Epithelial cell of proximal tubule (primary cell): ENCODE measurements around the gene MAP3K6. TPM values are rescaled to one million over a fixed set of nuclear protein-coding genes. Genes with fewer than 3 reads are reported as not detected.

Experiments used
- DNase-seq: peaks from one replicate; pipeline ENCODE4 v3.0.0-alpha.2; 2011; ENCODE audit warnings: low read depth
- H3K4me3 ChIP-seq: 2 replicates; pipeline ENCODE4 v1.5.1; 2011; ENCODE audit warnings: low read depth, mild to moderate bottlenecking, low read length
- total RNA-seq: library from RNA; depleted of rRNA; stranded (reverse); fragments of >200 nt; gene quantifications from 2 replicates; pipeline ENCODE4 v1.2.3, GENCODE V29; 2015
- TF ChIP-seq, protein P1 (sequence below): conservative IDR thresholded peaks from 2 replicates; pipeline ENCODE4 v1.5.1; 2012; ENCODE audit warnings: low read depth, mild to moderate bottlenecking, low read length

MAP3K6 gene
- total RNA-seq, 1 donor from 2014 or later = 15.5 TPM

DNA sequence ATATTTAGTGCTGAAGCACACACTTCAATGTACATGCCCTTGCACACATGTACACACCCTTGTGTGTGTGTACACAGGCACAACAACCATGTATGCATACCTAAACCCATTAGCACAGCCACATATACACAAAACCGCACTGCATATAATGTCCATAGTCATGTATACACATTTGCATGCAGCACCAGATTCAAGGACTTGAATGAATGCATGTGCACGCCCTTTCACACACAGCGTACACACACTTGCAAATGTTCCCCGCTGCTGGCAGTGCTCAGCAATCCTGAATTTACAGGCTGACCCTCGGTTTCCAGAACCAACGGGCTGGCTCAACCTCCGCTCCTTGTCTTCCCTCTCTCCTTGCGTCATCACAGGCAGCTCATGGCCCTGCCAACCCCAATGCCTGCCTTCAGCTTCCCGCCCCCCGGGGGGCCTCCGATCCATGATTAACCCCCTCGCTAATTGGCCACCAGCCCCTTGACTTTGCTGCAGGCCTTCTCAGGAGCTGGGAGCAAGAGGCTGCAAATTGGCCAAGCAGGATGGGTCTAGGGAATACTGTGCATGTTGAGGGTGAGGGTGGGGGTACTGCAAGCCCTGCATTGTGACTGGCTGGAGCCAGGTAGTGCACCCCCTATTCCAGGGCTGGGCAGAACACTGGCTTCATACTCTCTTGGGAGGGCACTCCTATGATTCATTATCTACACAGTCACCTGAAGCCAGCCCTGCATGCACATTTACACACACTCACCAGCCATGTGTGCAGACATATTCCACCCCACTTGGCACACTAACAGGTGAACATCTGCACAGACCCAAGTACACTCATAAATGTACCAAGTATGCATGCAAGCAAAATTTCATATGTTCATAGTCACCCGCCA lies 33.6 kb upstream of the MAP3K6 start:
- H3K4me3 ChIP-seq = no peak overlapping the region
- DNase-seq = no peak
- TF ChIP-seq, protein P1, sequence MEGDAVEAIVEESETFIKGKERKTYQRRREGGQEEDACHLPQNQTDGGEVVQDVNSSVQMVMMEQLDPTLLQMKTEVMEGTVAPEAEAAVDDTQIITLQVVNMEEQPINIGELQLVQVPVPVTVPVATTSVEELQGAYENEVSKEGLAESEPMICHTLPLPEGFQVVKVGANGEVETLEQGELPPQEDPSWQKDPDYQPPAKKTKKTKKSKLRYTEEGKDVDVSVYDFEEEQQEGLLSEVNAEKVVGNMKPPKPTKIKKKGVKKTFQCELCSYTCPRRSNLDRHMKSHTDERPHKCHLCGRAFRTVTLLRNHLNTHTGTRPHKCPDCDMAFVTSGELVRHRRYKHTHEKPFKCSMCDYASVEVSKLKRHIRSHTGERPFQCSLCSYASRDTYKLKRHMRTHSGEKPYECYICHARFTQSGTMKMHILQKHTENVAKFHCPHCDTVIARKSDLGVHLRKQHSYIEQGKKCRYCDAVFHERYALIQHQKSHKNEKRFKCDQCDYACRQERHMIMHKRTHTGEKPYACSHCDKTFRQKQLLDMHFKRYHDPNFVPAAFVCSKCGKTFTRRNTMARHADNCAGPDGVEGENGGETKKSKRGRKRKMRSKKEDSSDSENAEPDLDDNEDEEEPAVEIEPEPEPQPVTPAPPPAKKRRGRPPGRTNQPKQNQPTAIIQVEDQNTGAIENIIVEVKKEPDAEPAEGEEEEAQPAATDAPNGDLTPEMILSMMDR = no peak

DNA sequence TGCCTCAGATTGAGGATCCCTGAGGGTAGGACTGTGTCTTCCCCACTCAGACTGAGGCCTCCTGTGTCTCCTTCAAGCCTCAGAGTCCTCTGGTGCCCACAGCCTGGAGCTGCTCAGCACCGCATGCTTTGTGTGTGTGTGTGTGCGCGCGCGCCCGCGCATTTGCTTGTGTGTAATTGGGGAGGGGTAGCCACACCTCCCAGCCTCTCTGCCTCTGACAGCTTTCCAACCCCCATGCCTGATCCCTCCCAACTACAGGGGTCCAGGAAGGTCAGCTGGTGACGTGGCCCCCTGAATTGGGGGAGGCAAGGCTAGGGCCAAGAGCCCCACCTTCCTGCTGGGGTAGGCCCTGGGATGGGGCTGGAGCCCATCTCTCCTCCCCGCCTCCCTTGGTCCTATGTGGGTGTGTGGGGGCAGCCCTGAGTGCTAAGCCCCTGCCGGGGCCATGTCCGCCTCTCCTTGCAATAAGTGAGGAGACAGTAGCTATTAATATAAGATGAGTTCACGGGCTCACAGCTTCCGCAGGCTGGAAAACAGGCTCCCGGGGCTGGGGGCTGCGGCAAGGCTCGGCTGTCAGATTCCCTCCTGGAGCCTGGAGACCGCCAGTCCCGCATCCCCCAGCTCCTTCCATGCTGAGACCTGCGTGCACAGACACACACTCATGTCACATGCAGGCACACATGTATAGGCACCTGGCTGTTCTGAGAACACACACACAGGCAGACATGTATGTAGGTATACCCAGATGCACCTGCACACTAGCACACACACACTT lies 32.7 kb upstream of the MAP3K6 start:
- no peak overlapping the region for H3K4me3 ChIP-seq
- TF ChIP-seq, protein P1 = no peak
- DNase-seq = no peak

DNA sequence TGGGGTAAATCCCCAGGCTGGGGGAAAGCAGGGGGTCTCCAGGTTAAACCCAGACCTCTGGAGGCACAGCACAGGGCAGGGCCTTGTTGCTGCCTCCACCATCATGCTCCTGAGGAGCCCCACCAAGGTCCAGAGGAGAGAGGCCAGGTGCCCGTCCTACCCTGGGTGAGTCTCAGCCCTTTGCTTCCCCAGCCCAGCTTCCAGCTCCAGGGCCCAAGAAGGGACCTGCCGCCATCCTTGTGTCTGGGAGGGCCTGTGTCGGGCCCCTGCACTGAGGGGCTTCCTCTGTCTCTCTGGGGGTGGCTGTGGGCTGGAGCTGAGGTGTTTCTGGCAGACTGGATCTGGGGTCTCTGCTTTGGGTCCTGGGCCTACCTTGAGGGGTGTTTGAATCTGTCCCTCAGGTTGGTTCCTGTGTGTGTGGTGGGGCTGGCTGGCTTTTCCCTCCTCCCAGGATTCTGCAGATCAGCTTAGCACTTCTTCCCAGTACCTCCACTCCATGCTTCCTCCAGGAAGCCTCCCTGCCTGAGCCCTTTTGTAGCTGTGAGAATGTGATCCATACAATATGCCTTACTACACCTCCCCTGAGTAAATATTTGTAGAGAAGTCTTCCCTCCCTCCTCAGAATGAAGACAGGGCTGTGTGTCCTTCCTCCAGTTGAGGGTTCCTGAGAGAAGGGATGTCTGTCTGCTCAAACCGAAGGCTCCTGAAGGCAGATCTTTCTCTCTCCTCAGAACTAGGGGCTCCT lies 31.8 kb upstream of the MAP3K6 start:
- H3K4me3 ChIP-seq = no peak overlapping the region
- TF ChIP-seq, protein P1 = no peak
- no peak for DNase-seq

DNA sequence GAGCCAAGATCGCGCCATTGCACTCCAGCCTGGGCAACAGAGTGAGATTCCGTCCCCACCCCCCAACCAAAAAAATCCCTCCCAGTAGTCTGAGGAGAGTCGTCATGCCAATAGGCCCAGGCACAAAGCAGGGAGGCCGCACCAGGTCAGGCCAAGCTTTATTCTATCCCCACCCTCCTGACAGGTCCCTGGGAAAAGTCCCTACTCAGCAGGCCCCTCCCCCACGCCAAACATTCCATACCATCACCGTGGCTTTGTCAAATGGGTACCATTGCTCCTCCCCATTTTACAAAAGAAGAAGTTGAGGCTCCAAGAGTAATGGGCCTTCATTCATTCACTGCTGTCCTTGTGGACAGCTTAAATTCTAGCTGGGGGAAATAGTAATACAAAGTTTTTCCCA lies 31.0 kb upstream of the MAP3K6 start:
- TF ChIP-seq, protein P1 = no peak
- DNase-seq = no peak
- no peak overlapping the region for H3K4me3 ChIP-seq

DNA sequence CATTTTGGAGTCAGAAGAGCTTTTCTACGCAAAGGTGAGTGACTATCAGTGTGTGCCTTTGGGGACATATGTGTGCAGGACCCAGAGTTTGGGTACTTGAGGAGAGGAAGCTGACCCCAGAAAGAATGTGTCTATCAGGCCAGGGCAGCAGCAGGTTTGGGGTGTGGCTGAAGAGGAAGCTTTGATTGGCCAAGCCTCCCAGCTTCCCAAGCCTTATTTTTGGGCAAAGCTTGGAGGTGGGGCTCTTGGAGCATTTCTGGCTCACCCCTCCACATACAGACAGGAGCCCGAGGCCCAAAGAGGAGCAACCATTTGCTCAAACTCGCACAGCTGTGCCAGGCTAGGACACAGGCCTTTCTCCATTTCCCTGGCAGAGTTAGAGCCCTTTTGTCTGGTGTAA lies 30.3 kb upstream of the MAP3K6 start:
- TF ChIP-seq, protein P1 = no peak
- H3K4me3 ChIP-seq = no peak overlapping the region
- no peak for DNase-seq

DNA sequence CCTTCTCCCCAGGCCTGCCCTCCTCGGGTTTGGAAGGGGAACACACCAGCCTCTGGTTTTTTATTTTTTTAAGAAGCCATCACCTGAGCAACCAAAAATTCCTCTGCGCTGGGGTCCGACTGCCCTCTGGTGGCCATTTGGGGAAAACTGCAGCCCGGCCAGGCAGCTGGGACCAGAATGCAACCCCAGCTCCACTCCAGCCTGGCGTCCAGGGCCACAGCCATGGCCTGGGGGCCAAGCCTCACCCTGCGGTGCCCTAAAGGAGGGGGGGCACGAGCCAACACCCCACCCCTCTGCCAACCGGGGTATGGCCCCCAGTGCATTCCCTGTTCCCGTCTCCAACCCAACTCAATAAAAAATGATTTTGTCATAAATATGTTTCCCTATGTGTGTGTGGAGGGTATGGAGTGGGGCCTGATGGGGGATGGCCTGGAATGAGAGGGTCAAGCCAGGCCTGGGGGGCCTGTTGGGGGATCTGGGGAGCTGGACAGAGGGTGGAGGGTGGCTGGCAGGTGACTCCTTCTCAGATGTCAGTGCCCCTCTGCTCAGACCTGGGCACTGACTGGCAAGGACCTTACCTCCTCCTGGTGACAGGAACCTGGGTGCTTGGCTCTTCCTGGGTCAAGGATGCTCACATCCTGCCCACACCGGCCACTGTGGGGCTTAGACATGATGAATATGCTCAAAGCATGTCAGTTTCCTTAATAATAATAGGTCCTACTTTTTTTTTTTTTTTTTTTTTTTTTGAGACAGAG lies 28.9 kb upstream of the MAP3K6 start:
- H3K4me3 ChIP-seq = no peak overlapping the region
- DNase-seq = no peak
- TF ChIP-seq, protein P1 = peak; percentile 94
